ENCODE results near the gene PPP1R1B.

The PPP1R1B gene

DNA sequence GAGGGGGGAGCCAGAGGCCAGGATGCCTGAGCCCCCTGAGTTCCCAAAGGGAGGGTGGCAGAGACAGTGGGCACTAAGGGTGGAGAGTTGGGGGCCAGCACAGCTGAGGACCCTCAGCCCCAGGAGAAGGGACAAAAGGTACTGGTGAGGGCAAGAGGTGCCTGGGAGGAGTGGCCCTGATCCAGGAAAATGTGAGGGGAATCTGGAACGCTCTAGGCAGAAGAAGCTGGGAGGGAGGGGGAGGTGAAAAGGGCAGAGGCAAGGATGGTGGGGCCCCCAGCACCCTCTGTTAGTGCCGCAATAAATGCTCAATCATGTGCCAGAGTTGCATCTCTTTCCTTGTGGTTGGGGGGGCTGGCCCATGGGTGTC is 39.5 kb downstream of the PPP1R1B start:
- no peak overlapping the region for H2BK12ac ChIP-seq (ENCODE audit: low read length in 2 of 2)
- no peak overlapping the region for H3K18ac ChIP-seq (ENCODE audit: low read depth in 1 of 2, low read length in 2 of 2)
- no peak overlapping the region for H3K4ac ChIP-seq (ENCODE audit: low read depth in 1 of 2, low read length in 2 of 2)
- H2BK120ac ChIP-seq (ENCODE audit: low read depth, low read length), result no peak overlapping the region
- no peak overlapping the region for H3K4me2 ChIP-seq (ENCODE audit: low read length, poor library complexity, severe bottlenecking)
- DNase-seq, result no peak
- H3K27me3 ChIP-seq (ENCODE audit: control insufficient read depth in 1 of 2, insufficient read depth in 1 of 2, low read length in 2 of 2), result peaks cover 9 to 62% of the 10 kb centered on the region in 2 experiments
- H2BK5ac ChIP-seq (ENCODE audit: low read depth, low read length, poor library complexity, severe bottlenecking), result no peak overlapping the region
- H2AK5ac ChIP-seq (ENCODE audit: low read length, severe bottlenecking), result peak overlapping the region; percentile 29
- peaks cover 74% of the 10 kb centered on the region for H3K4me1 ChIP-seq (ENCODE audit: control insufficient read depth, insufficient read depth, low read depth, low read length)
- no peak overlapping the region for H4K8ac ChIP-seq (ENCODE audit: low read length)
- no peak overlapping the region for H3K14ac ChIP-seq (ENCODE audit: low read length in 2 of 2)
- 56% methylated on average over 2 of the region's 2 CpGs for WGBS
- H3K79me1 ChIP-seq (replicated peaks; ENCODE audit: low read length, poor library complexity, severe bottlenecking), result peaks cover 3% of the 10 kb centered on the region
- peaks cover 16 to 19% of the 10 kb centered on the region in 2 experiments for H3K36me3 ChIP-seq (ENCODE audit: control insufficient read depth in 1 of 2, insufficient read depth in 2 of 2, low read depth in 1 of 2, low read length in 2 of 2)
- H2BK15ac ChIP-seq (ENCODE audit: low read depth, poor library complexity, severe bottlenecking), result no peak overlapping the region
- no peak overlapping the region for H3K9ac ChIP-seq (ENCODE audit: low read length)
- H3K9me3 ChIP-seq (ENCODE audit: control insufficient read depth, low read length), result no peaks in the 10 kb centered on the region
- H3K27ac ChIP-seq (ENCODE audit: low read length, poor library complexity, severe bottlenecking), result no peak overlapping the region
- H4K91ac ChIP-seq (ENCODE audit: low read length), result no peak overlapping the region
- no peak overlapping the region for H2AFZ ChIP-seq (ENCODE audit: low read depth, low read length)
- no peak overlapping the region for H3K23ac ChIP-seq (ENCODE audit: low read length in 2 of 2)
- H3K4me3 ChIP-seq (ENCODE audit: insufficient read depth in 1 of 2, low read depth in 1 of 2, low read length in 2 of 2), result no peak overlapping the region

- Histone ChIP-seq H3K14ac (ENCODE audit: low read length in 2 of 2) (no peak overlapping the region), H3K9ac (ENCODE audit: low read length) (no peak overlapping the region), H3K79me1 (replicated peaks; ENCODE audit: low read length, poor library complexity, severe bottlenecking) (peaks cover 3% of the 10 kb centered on the region), H2BK5ac (ENCODE audit: low read depth, low read length, poor library complexity, severe bottlenecking) (no peak overlapping the region), H3K27ac (ENCODE audit: low read length, poor library complexity, severe bottlenecking) (no peak overlapping the region), H3K4me2 (ENCODE audit: low read length, poor library complexity, severe bottlenecking) (peak overlapping the region; percentile 19), H2BK12ac (ENCODE audit: low read length in 2 of 2) (peak overlapping the region in 1 of 2 experiments; percentile 40), H3K4me3 (ENCODE audit: insufficient read depth in 1 of 2, low read depth in 1 of 2, low read length in 2 of 2) (no peak overlapping the region), H3K27me3 (ENCODE audit: control insufficient read depth in 1 of 2, insufficient read depth in 1 of 2, low read length in 2 of 2) (peaks cover 13 to 67% of the 10 kb centered on the region in 2 experiments), H3K18ac (ENCODE audit: low read depth in 1 of 2, low read length in 2 of 2) (no peak overlapping the region), H3K4ac (ENCODE audit: low read depth in 1 of 2, low read length in 2 of 2) (peak overlapping the region in 1 of 2 experiments; percentile 15), H3K9me3 (ENCODE audit: control insufficient read depth, low read length) (no peaks in the 10 kb centered on the region), H2AFZ (ENCODE audit: low read depth, low read length) (no peak overlapping the region), H2BK120ac (ENCODE audit: low read depth, low read length) (no peak overlapping the region), H4K8ac (ENCODE audit: low read length) (no peak overlapping the region), H3K4me1 (ENCODE audit: control insufficient read depth, insufficient read depth, low read depth, low read length) (peaks cover 69% of the 10 kb centered on the region), H3K23ac (ENCODE audit: low read length in 2 of 2) (no peak overlapping the region), H2BK15ac (ENCODE audit: low read depth, poor library complexity, severe bottlenecking) (no peak overlapping the region), H2AK5ac (ENCODE audit: low read length, severe bottlenecking) (no peak overlapping the region), H4K91ac (ENCODE audit: low read length) (no peak overlapping the region), H3K36me3 (ENCODE audit: control insufficient read depth in 1 of 2, insufficient read depth in 2 of 2, low read depth in 1 of 2, low read length in 2 of 2) (peaks cover 11 to 14% of the 10 kb centered on the region in 2 experiments)
- WGBS, result 72% methylated on average over 8 of the region's 11 CpGs
- DNase-seq, result no peak
Observed at GRCh38 chr17:39666601-39667261, 40.0 kb downstream of the PPP1R1B start.

DNA sequence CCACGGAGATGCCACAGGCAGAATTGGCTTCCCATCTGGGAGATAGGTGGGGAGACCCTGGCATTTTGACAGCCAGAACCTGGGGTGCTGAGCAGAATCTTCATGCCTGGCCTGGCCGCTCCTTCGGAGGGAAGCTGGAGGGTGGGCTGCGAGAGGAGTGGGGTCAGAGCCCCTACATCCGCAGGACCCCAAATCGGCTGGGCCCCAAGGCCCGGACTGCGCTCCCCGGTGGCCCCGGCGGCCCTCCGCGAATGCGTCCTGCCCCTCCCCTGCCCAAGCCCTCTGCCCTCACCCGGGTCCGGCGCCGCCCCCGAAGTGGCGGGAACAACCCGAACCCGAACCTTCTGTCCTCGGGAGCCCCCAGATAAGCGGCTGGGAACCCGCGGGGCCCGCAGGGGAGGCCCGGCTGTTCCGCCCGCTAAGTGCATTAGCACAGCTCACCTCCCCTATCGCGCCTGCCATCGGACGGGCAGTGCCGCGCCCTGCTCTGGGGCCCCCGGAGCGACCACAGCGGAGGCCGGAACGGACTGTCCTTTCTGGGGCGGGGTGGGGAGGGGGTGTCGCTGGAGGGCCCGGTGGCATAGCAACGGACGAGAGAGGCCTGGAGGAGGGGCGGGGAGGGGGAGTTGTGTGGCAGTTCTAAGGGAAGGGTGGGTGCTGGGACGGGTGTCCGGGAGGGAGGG is 40.7 kb downstream of the PPP1R1B start:
- peaks cover 13 to 74% of the 10 kb centered on the region in 2 experiments for H3K27me3 ChIP-seq (ENCODE audit: control insufficient read depth in 1 of 2, insufficient read depth in 1 of 2, low read length in 2 of 2)
- H3K4ac ChIP-seq (ENCODE audit: low read depth in 1 of 2, low read length in 2 of 2), result no peak overlapping the region
- H3K36me3 ChIP-seq (ENCODE audit: control insufficient read depth in 1 of 2, insufficient read depth in 2 of 2, low read depth in 1 of 2, low read length in 2 of 2), result peaks cover 4 to 7% of the 10 kb centered on the region in 2 experiments
- peak overlapping the region in 1 of 2 experiments; percentile 48 for H3K18ac ChIP-seq (ENCODE audit: low read depth in 1 of 2, low read length in 2 of 2)
- H3K23ac ChIP-seq (ENCODE audit: low read length in 2 of 2), result no peak overlapping the region
- no peak overlapping the region for H2AK5ac ChIP-seq (ENCODE audit: low read length, severe bottlenecking)
- H3K9me3 ChIP-seq (ENCODE audit: control insufficient read depth, low read length), result no peaks in the 10 kb centered on the region
- H3K4me1 ChIP-seq (ENCODE audit: control insufficient read depth, insufficient read depth, low read depth, low read length), result peaks cover 68% of the 10 kb centered on the region
- peaks cover 3% of the 10 kb centered on the region for H3K79me1 ChIP-seq (replicated peaks; ENCODE audit: low read length, poor library complexity, severe bottlenecking)
- no peak overlapping the region for H3K14ac ChIP-seq (ENCODE audit: low read length in 2 of 2)
- H4K91ac ChIP-seq (ENCODE audit: low read length), result peak overlapping the region; percentile 15
- H2BK120ac ChIP-seq (ENCODE audit: low read depth, low read length), result no peak overlapping the region
- no peak for DNase-seq
- H3K4me3 ChIP-seq (ENCODE audit: insufficient read depth in 1 of 2, low read depth in 1 of 2, low read length in 2 of 2), result peak overlapping the region in 1 of 2 experiments; percentile 47
- peak overlapping the region in 1 of 2 experiments; percentile 40 for H2BK12ac ChIP-seq (ENCODE audit: low read length in 2 of 2)
- H2AFZ ChIP-seq (ENCODE audit: low read depth, low read length), result no peak overlapping the region
- WGBS, result 7% methylated on average over 41 of the region's 49 CpGs
- H3K9ac ChIP-seq (ENCODE audit: low read length), result no peak overlapping the region
- peak overlapping the region; percentile 64 for H3K4me2 ChIP-seq (ENCODE audit: low read length, poor library complexity, severe bottlenecking)
- peak overlapping the region; percentile 81 for H4K8ac ChIP-seq (ENCODE audit: low read length)
- no peak overlapping the region for H2BK5ac ChIP-seq (ENCODE audit: low read depth, low read length, poor library complexity, severe bottlenecking)
- peak overlapping the region; percentile 68 for H2BK15ac ChIP-seq (ENCODE audit: low read depth, poor library complexity, severe bottlenecking)
- no peak overlapping the region for H3K27ac ChIP-seq (ENCODE audit: low read length, poor library complexity, severe bottlenecking)
